GM12865 (cell line): ENCODE data around the gene NFATC1.

ENCODE experiments used
- DNase-seq: peaks from one replicate; pipeline ENCODE4 v3.0.0; 2010; ENCODE audit warnings: low read depth
- H3K4me3 ChIP-seq: 2 replicates; pipeline ENCODE4 v1.5.1; 2011; ENCODE audit warnings: mild to moderate bottlenecking, low read depth, low read length, control low read depth
- CTCF ChIP-seq: IDR thresholded peaks from 2 replicates; pipeline ENCODE4 v1.5.1; 2011; ENCODE audit warnings: low read length, control low read depth, low read depth, inconsistent platforms; ENCODE audit not compliant: insufficient read depth; ENCODE audit errors: missing control alignments

The NFATC1 gene

GRCh38 chr18:79418236-79418635 is 22.5 kb downstream of the NFATC1 start:
- no peak for DNase-seq
- no peak for TF ChIP-seq CTCF
- no peak overlapping the region for H3K4me3 ChIP-seq

- H3K4me3 ChIP-seq = no peak overlapping the region
- TF ChIP-seq CTCF = no peak
- DNase-seq = no peak
Observed at GRCh38 chr18:79418642-79419041, 22.9 kb downstream of the NFATC1 start.

- H3K4me3 ChIP-seq = no peak overlapping the region
- DNase-seq = no peak
- no peak for TF ChIP-seq CTCF
Observed at GRCh38 chr18:79420033-79420745, 24.5 kb downstream of the NFATC1 start.

- no peak for DNase-seq
- TF ChIP-seq CTCF = no peak
- H3K4me3 ChIP-seq = no peak overlapping the region
Observed at GRCh38 chr18:79421275-79421857, 25.6 kb downstream of the NFATC1 start.

GRCh38 chr18:79422022-79422782 is 26.5 kb downstream of the NFATC1 start:
- no peak for TF ChIP-seq CTCF
- peak; percentile 17 for DNase-seq
- no peak overlapping the region for H3K4me3 ChIP-seq

- TF ChIP-seq CTCF = no peak
- H3K4me3 ChIP-seq = no peak overlapping the region
- no peak for DNase-seq
Observed at GRCh38 chr18:79422783-79423165, 27.0 kb downstream of the NFATC1 start.
